ENCODE data around the gene CST7. TPM values are rescaled to one million over a fixed set of nuclear protein-coding genes. Genes with fewer than 3 reads are reported as not detected.

CST7 gene
- total RNA-seq, 1 experiment from 2014 or later: not detected

- Mint-ChIP-seq H3K36me3 (no peaks in the 10 kb centered on the region), H3K9me3 (peaks cover 27% of the 10 kb centered on the region), H3K27ac (no peak overlapping the region), H3K4me3 (no peak overlapping the region), H3K27me3 (ENCODE audit: low read depth) (peaks cover 9% of the 10 kb centered on the region; the same call in 1 of the 2 replicates), H3K4me1 (peaks cover 14% of the 10 kb centered on the region)
- TF ChIP-seq ZNF138 (CRISPR knock-in tag; conservative IDR thresholded peaks at IDR 0.05) (no peak), GABPB1 (CRISPR knock-in tag; IDR thresholded peaks at IDR 0.05) (no peak), NFE2L1 (CRISPR knock-in tag; IDR thresholded peaks at IDR 0.05) (no peak), ZSCAN18 (CRISPR knock-in tag; IDR thresholded peaks at IDR 0.05) (no peak), RORB (CRISPR knock-in tag; IDR thresholded peaks at IDR 0.05) (no peak), IRF2 (CRISPR knock-in tag; IDR thresholded peaks at IDR 0.05; ENCODE audit: borderline replicate concordance, low read depth) (no peak), ATF3 (CRISPR knock-in tag; conservative IDR thresholded peaks at IDR 0.05) (no peak), CREM (CRISPR knock-in tag; IDR thresholded peaks at IDR 0.05) (no peak), SOX15 (CRISPR knock-in tag; IDR thresholded peaks at IDR 0.05) (no peak), ZNF121 (CRISPR knock-in tag; IDR thresholded peaks at IDR 0.05) (no peak), GRHL2 (CRISPR knock-in tag; IDR thresholded peaks at IDR 0.05; ENCODE audit: insufficient replicate concordance, severe bottlenecking) (no peak), KAT7 (CRISPR knock-in tag; IDR thresholded peaks at IDR 0.05; ENCODE audit: borderline replicate concordance) (no peak), SMAD4 (CRISPR knock-in tag; IDR thresholded peaks at IDR 0.05) (no peak), RELA (CRISPR knock-in tag; IDR thresholded peaks at IDR 0.05; ENCODE audit: borderline replicate concordance) (no peak)
- TF ChIP-seq, protein P1, sequence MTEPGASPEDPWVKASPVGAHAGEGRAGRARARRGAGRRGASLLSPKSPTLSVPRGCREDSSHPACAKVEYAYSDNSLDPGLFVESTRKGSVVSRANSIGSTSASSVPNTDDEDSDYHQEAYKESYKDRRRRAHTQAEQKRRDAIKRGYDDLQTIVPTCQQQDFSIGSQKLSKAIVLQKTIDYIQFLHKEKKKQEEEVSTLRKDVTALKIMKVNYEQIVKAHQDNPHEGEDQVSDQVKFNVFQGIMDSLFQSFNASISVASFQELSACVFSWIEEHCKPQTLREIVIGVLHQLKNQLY (CRISPR knock-in tag; IDR thresholded peaks at IDR 0.05): no peak
- TF ChIP-seq, protein P2, sequence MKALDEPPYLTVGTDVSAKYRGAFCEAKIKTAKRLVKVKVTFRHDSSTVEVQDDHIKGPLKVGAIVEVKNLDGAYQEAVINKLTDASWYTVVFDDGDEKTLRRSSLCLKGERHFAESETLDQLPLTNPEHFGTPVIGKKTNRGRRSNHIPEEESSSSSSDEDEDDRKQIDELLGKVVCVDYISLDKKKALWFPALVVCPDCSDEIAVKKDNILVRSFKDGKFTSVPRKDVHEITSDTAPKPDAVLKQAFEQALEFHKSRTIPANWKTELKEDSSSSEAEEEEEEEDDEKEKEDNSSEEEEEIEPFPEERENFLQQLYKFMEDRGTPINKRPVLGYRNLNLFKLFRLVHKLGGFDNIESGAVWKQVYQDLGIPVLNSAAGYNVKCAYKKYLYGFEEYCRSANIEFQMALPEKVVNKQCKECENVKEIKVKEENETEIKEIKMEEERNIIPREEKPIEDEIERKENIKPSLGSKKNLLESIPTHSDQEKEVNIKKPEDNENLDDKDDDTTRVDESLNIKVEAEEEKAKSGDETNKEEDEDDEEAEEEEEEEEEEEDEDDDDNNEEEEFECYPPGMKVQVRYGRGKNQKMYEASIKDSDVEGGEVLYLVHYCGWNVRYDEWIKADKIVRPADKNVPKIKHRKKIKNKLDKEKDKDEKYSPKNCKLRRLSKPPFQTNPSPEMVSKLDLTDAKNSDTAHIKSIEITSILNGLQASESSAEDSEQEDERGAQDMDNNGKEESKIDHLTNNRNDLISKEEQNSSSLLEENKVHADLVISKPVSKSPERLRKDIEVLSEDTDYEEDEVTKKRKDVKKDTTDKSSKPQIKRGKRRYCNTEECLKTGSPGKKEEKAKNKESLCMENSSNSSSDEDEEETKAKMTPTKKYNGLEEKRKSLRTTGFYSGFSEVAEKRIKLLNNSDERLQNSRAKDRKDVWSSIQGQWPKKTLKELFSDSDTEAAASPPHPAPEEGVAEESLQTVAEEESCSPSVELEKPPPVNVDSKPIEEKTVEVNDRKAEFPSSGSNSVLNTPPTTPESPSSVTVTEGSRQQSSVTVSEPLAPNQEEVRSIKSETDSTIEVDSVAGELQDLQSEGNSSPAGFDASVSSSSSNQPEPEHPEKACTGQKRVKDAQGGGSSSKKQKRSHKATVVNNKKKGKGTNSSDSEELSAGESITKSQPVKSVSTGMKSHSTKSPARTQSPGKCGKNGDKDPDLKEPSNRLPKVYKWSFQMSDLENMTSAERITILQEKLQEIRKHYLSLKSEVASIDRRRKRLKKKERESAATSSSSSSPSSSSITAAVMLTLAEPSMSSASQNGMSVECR (CRISPR knock-in tag; IDR thresholded peaks at IDR 0.05; ENCODE audit: borderline replicate concordance): no peak
- TF ChIP-seq, protein P3, sequence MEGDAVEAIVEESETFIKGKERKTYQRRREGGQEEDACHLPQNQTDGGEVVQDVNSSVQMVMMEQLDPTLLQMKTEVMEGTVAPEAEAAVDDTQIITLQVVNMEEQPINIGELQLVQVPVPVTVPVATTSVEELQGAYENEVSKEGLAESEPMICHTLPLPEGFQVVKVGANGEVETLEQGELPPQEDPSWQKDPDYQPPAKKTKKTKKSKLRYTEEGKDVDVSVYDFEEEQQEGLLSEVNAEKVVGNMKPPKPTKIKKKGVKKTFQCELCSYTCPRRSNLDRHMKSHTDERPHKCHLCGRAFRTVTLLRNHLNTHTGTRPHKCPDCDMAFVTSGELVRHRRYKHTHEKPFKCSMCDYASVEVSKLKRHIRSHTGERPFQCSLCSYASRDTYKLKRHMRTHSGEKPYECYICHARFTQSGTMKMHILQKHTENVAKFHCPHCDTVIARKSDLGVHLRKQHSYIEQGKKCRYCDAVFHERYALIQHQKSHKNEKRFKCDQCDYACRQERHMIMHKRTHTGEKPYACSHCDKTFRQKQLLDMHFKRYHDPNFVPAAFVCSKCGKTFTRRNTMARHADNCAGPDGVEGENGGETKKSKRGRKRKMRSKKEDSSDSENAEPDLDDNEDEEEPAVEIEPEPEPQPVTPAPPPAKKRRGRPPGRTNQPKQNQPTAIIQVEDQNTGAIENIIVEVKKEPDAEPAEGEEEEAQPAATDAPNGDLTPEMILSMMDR (IDR thresholded peaks at IDR 0.05): no peak
- TF ChIP-seq, protein P4, sequence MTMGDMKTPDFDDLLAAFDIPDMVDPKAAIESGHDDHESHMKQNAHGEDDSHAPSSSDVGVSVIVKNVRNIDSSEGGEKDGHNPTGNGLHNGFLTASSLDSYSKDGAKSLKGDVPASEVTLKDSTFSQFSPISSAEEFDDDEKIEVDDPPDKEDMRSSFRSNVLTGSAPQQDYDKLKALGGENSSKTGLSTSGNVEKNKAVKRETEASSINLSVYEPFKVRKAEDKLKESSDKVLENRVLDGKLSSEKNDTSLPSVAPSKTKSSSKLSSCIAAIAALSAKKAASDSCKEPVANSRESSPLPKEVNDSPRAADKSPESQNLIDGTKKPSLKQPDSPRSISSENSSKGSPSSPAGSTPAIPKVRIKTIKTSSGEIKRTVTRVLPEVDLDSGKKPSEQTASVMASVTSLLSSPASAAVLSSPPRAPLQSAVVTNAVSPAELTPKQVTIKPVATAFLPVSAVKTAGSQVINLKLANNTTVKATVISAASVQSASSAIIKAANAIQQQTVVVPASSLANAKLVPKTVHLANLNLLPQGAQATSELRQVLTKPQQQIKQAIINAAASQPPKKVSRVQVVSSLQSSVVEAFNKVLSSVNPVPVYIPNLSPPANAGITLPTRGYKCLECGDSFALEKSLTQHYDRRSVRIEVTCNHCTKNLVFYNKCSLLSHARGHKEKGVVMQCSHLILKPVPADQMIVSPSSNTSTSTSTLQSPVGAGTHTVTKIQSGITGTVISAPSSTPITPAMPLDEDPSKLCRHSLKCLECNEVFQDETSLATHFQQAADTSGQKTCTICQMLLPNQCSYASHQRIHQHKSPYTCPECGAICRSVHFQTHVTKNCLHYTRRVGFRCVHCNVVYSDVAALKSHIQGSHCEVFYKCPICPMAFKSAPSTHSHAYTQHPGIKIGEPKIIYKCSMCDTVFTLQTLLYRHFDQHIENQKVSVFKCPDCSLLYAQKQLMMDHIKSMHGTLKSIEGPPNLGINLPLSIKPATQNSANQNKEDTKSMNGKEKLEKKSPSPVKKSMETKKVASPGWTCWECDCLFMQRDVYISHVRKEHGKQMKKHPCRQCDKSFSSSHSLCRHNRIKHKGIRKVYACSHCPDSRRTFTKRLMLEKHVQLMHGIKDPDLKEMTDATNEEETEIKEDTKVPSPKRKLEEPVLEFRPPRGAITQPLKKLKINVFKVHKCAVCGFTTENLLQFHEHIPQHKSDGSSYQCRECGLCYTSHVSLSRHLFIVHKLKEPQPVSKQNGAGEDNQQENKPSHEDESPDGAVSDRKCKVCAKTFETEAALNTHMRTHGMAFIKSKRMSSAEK (CRISPR knock-in tag; IDR thresholded peaks at IDR 0.05; ENCODE audit: borderline replicate concordance): no peak
- ATAC-seq (no peak), DNase-seq (ENCODE audit: low spot score) (no peak)
- ChIA-PET CTCF (interaction anchor here (0.8 kb wide), 1 partner anchor 20 kb away, joined by 4 read pairs; no protein-coding TSS in a partner anchor), POLR2A (no interaction called here)
These were observed 1.9 kb downstream of the CST7 start for GRCh38 chr20:24950836-24951525.
